Measurements from ENCODE around the gene CCDC102A. TPM values are rescaled to one million over a fixed set of nuclear protein-coding genes. Genes with fewer than 3 reads are reported as not detected.

Gene CCDC102A
- total and polyA plus RNA-seq, 9 of the 15 experiments (the other 6 are each of a cell fraction or from before 2014, with no cell fraction given) = 0.03 to 4.9 (median 1.4) TPM

DNA sequence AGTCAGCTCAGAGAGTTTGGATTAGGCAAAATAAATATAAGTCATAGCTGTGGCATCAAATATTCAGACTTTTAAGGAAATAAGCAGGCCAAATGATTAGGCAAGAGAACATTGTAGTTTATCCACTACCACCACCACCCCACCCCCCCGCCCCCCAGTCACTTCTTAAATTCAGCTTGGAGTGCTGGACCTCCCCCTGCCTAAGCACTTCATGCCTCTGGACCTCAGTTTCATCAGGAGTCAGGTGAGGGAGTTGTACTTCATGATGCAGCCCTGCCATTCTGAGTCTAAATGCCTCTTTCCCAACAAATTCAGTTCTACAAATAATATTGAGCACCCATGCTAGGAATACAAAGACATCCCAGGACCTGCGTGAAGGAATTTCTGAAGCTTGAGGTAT is 71.8 kb downstream of the CCDC102A start:
- WGBS (ENCODE audit: insufficient coverage, low coverage, missing lambda C conversion rate) = 100% methylated on average over 2 of the region's 2 CpGs
- in situ Hi-C loops (cut with MboI) (no loop called here), intact Hi-C loops (cut with micrococcal nuclease) (no loop called here)
- no peak overlapping the region for H3K27ac ChIP-seq (ENCODE audit: extremely low read depth, low read depth, low read length)
- H3K9me3 ChIP-seq (replicated peaks; ENCODE audit: control insufficient read depth, insufficient read depth, low read depth, low read length) = no peaks in the 10 kb centered on the region
- ATAC-seq (no peak), FAIRE-seq (no peak), DNase-seq (ENCODE audit: extremely low read depth in 1 of 4, low spot score in 3 of 4) (no peak)
- peaks cover 3 to 4% of the 10 kb centered on the region in 2 experiments; a peak in 3 of 5 replicates for H3K4me1 ChIP-seq (replicated peaks in 1 of 2; ENCODE audit: control insufficient read depth in 2 of 2, insufficient read depth in 2 of 2, low read length in 2 of 2)
- no peak overlapping the region for H3K4me3 ChIP-seq
- ChIA-PET CTCF (ENCODE audit: low intra/inter-chr PET ratio) (no interaction called here), POLR2A (interaction anchor here (0.7 to 0.9 kb wide), 4 partner anchors 10 to 53 kb away, joined by 3 to 4 read pairs (median 3); partner anchors contain the start of genes CIAPIN1 and COQ9)
- H3K36me3 ChIP-seq (ENCODE audit: control insufficient read depth, insufficient read depth, low read length) = peaks cover 82% of the 10 kb centered on the region; the same call in 2 of the 3 replicates
- no peaks in the 10 kb centered on the region for H4K20me1 ChIP-seq (replicated peaks; ENCODE audit: control insufficient read depth, insufficient read depth, low read length)
- no peak overlapping the region for H3K4me2 ChIP-seq (ENCODE audit: insufficient read depth, low read length)
- no TSS peak for BruUV-seq (replicated peaks)
- H3K27me3 ChIP-seq (ENCODE audit: control insufficient read depth in 2 of 2, insufficient read depth in 2 of 2, low read length in 2 of 2) = no peaks in the 10 kb centered on the region
- no peak overlapping the region for H3K9ac ChIP-seq (ENCODE audit: insufficient read depth in 1 of 2, low read depth in 2 of 2, low read length in 2 of 2)
- no peaks in the 10 kb centered on the region for H3K9me1 ChIP-seq (ENCODE audit: control insufficient read depth, insufficient read depth, low read length)
- H2AFZ ChIP-seq (ENCODE audit: low read depth, low read length) = no peak overlapping the region
- peaks cover 28% of the 10 kb centered on the region for H3K79me2 ChIP-seq (ENCODE audit: control insufficient read depth, insufficient read depth, low read length)
- TF ChIP-seq, protein P1, sequence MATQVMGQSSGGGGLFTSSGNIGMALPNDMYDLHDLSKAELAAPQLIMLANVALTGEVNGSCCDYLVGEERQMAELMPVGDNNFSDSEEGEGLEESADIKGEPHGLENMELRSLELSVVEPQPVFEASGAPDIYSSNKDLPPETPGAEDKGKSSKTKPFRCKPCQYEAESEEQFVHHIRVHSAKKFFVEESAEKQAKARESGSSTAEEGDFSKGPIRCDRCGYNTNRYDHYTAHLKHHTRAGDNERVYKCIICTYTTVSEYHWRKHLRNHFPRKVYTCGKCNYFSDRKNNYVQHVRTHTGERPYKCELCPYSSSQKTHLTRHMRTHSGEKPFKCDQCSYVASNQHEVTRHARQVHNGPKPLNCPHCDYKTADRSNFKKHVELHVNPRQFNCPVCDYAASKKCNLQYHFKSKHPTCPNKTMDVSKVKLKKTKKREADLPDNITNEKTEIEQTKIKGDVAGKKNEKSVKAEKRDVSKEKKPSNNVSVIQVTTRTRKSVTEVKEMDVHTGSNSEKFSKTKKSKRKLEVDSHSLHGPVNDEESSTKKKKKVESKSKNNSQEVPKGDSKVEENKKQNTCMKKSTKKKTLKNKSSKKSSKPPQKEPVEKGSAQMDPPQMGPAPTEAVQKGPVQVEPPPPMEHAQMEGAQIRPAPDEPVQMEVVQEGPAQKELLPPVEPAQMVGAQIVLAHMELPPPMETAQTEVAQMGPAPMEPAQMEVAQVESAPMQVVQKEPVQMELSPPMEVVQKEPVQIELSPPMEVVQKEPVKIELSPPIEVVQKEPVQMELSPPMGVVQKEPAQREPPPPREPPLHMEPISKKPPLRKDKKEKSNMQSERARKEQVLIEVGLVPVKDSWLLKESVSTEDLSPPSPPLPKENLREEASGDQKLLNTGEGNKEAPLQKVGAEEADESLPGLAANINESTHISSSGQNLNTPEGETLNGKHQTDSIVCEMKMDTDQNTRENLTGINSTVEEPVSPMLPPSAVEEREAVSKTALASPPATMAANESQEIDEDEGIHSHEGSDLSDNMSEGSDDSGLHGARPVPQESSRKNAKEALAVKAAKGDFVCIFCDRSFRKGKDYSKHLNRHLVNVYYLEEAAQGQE (IDR thresholded peaks at IDR 0.05; ENCODE audit: borderline replicate concordance) = no peak
- TF ChIP-seq, protein P1 (CRISPR knock-in tag; IDR thresholded peaks at IDR 0.05; ENCODE audit: low read depth) = no peak
- TF ChIP-seq ZNF699 (CRISPR knock-in tag; IDR thresholded peaks at IDR 0.05; ENCODE audit: insufficient replicate concordance) (no peak), KHSRP (IDR thresholded peaks at IDR 0.05) (no peak), PYGO2 (tag; IDR thresholded peaks at IDR 0.05) (no peak), U2AF1 (optimal IDR thresholded peaks at IDR 0.05; ENCODE audit: low read depth, low read length) (no peak), EP300 (IDR thresholded peaks at IDR 0.05; ENCODE audit: low read length) (no peak)
- TF ChIP-seq, protein P2, sequence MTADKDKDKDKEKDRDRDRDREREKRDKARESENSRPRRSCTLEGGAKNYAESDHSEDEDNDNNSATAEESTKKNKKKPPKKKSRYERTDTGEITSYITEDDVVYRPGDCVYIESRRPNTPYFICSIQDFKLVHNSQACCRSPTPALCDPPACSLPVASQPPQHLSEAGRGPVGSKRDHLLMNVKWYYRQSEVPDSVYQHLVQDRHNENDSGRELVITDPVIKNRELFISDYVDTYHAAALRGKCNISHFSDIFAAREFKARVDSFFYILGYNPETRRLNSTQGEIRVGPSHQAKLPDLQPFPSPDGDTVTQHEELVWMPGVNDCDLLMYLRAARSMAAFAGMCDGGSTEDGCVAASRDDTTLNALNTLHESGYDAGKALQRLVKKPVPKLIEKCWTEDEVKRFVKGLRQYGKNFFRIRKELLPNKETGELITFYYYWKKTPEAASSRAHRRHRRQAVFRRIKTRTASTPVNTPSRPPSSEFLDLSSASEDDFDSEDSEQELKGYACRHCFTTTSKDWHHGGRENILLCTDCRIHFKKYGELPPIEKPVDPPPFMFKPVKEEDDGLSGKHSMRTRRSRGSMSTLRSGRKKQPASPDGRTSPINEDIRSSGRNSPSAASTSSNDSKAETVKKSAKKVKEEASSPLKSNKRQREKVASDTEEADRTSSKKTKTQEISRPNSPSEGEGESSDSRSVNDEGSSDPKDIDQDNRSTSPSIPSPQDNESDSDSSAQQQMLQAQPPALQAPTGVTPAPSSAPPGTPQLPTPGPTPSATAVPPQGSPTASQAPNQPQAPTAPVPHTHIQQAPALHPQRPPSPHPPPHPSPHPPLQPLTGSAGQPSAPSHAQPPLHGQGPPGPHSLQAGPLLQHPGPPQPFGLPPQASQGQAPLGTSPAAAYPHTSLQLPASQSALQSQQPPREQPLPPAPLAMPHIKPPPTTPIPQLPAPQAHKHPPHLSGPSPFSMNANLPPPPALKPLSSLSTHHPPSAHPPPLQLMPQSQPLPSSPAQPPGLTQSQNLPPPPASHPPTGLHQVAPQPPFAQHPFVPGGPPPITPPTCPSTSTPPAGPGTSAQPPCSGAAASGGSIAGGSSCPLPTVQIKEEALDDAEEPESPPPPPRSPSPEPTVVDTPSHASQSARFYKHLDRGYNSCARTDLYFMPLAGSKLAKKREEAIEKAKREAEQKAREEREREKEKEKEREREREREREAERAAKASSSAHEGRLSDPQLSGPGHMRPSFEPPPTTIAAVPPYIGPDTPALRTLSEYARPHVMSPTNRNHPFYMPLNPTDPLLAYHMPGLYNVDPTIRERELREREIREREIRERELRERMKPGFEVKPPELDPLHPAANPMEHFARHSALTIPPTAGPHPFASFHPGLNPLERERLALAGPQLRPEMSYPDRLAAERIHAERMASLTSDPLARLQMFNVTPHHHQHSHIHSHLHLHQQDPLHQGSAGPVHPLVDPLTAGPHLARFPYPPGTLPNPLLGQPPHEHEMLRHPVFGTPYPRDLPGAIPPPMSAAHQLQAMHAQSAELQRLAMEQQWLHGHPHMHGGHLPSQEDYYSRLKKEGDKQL (CRISPR knock-in tag; IDR thresholded peaks at IDR 0.05; ENCODE audit: borderline replicate concordance) = no peak

All from K562 (cell line).